HG03457 (cell line): ENCODE measurements around the gene GALNTL6.
"Not testable (repeated sequence)": the region's sequence is repeated elsewhere in the genome, so short reads cannot be mapped to it uniquely, and the experiment has no call there.

ENCODE experiments used
- ATAC-seq: cut with Tn5 transposase; IDR thresholded peaks from one replicate; pipeline ENCODE4 v1.9.1; 2021; ENCODE audit warnings: moderate number of reproducible peaks; ENCODE audit not compliant: unreplicated experiment

The GALNTL6 gene

DNA sequence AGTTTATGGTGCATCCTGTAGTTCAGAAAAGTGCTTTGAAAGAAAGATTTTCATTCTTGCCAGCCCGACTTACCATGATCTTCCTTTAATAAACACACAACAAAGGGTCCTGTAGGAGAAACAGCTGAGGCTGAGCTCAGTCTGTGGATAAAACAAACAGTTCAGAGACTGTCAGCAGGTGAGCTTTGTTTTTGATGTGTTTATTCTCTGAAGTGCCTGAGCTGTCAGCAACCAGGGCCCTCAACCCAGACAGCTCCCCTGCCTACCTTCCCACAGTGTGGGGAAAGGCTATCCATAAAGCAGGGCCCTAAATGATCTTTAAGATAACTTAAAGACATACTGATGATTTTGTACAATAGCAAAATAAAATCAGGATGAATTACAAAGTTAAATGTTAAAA is 896.2 kb downstream of the GALNTL6 start:
- no peak for ATAC-seq

DNA sequence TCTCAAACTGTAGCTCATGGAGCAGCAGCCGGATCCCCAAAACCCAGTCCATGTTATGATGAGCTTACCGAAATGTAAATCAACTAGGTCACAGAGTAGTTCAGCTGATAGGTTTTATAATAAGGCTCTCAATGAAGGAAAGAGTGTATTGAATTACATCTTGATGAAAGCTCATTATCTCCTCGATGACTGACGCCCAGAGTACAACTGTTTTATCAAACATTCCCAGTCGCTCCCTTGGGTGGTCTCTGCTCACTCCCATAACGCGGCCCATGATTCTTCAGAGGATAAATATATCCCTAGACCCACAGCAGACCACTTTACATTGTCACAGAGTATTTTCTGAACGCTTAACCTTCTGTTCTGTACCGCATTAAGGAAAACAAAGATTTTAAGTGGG is 903.1 kb downstream of the GALNTL6 start:
- ATAC-seq = no peak

DNA sequence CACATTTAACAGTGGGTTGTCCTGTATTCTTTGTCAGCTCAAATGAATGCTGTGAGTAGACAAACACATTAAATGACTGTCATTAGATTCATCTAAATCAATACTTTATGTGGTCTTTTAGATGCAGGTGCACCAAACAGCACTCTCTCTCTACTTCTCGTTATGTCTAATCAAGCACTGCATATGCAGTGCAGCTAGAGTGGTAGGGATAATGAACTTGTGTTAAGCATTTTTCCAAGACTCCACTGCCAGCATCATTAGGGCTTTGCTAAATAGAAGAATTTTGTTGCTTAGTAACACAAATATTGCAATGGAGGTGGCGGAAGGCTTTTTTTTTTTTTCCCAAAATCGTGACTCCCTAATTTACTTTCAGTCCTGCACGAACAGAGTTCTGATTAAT is 908.5 kb downstream of the GALNTL6 start:
- no peak for ATAC-seq

DNA sequence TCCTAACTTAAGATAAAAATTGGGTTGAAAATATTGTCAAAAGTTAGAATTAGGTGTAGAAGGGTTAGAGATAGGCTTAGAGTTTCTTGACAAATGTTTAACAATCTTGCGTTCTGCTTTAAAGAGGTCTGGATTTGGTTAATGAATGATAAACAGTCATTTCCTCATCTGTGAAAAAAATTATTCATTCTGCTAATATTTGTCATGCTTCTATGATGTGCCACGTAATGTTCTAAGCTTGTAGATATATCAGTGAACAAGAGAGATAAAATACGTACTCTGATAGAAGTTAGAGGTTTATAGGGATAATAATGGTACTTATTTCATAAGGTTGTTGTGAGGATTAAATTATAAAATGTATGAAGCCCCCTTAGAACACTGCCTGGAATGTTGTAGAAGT is 912.4 kb downstream of the GALNTL6 start:
- no peak for ATAC-seq

DNA sequence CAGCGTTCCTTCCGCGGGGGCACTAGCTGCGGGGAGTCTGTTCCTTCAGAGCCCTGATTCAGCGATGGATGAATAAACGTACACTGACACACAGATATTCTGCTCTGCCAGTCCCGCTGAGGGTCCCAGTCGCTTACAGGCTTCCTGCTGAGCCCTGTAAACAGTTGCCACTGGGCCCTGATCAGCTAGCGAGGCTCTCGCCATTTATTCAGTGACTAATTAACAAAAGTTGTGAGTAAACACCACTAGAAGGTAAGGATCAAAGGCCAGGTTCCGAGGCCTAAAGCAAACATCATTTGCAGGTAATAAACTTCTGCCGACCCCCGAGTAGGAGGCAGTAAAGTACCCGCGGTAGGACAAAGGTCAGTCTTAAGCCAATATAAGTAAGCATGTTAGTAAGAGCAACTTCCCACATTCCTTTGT is 912.8 kb downstream of the GALNTL6 start:
- ATAC-seq = no peak

DNA sequence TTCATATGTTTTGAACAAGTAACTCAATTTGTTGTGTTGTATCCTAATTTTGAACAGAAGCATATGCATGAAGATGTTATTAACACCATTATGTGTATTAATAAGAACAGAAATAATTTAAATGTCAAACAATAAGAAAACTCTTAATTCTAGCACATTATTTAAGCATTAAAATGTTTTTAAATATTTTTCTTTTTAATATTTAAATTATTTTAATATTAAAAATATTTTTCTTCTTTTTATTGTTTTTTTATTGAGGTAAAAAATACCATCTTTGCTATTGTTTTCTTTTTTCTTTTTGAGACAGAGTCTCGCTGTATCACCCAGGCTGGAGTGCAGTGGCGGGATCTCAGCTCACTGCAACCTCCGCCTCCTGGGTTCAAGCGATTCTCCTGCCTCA is 914.4 kb downstream of the GALNTL6 start:
- no peak for ATAC-seq

DNA sequence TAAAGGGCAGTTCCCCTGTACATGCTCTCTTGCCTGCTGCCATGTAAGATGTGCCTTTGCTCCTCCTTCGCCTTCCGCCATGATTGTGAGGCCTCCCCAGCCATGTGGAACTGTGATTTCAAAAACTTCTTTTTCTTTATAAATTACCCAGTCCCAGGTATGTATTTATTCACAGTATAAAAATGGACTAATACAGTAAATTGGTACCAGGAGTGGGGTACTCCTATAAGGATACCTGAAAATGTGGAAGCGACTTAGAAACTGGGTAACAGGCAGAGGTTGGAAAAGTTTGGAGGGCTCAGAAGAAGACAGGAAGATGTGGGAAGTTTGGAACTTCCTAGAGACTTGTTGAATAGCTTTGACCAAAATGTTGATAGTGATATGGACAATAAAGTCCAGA is 920.4 kb downstream of the GALNTL6 start:
- not testable (repeated sequence) for ATAC-seq

DNA sequence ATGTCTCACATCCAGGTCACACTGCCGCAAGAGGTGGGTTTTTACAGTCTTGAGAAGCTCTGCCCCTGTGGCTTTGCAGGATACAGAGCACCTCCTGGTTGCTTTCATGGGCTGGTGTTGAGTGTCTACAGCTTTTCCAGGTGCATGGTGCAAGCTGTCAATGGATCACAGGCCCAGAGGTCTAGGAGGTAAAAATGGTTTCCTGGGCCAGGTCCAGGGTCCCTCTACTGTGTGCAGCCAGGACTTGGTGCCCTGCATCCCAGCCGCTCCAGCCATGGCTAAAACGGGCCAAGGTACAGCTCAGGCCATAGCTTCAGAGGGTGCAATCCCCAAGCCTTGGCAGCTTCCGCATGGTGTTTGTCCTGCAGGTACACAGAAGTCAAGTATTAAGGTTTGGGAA is 921.4 kb downstream of the GALNTL6 start:
- no peak for ATAC-seq

DNA sequence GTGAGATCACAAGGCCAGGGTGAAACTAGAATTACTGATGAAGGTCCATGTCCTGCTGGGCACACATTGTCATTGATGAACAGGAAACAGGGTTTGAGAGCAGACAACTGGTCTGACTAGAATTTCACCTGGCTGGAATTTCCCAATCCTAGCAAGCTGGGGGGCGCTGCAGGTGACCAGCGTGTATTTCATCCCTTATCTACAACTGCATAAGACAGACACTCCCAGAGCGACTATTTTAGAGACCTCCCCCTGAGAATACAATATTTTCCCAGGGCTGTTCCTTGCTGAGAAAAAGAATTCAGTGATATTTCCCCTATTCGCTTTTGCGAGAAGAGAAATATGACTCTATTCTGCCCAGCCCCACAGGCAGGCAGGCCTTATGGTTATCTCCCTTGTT is 922.8 kb downstream of the GALNTL6 start:
- ATAC-seq = no peak

DNA sequence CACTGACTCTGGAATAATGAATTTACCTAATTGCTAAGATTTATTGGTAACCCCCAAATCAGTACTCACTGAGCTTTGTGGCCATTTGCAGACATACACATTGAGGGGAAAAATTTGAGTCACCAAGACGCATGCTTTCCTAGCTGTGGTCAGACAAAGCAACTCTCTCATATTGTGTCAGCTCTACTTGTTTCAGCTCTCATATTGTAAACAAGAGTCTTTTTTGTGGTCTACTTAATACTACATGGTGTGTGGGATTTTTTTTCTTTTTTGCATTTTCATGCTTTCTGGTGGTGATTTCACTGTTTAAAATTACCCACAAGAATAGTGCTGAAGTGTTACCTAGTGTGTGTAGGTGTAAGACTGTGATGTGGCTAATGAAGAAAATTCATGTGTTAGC is 927.2 kb downstream of the GALNTL6 start:
- ATAC-seq = peak; percentile 97

DNA sequence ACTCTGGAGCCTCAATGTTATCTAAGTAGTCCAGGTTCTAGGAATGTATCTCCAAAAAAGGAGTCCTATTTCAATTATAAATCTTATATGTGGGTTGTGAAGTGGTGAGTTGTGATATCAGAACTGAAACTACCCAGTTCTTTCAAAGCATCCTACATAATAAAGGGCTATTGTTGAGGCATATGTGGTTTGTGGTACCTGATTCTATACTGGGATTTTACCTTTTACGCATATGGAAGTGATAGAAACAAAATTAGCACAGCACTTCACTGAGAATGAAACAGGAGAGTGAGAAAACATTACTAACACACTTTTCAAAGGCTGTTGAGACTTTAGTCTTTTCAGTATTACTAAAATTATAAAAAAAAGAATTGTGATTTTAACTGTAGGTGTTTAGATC is 937.7 kb downstream of the GALNTL6 start:
- peak; percentile 98 for ATAC-seq

DNA sequence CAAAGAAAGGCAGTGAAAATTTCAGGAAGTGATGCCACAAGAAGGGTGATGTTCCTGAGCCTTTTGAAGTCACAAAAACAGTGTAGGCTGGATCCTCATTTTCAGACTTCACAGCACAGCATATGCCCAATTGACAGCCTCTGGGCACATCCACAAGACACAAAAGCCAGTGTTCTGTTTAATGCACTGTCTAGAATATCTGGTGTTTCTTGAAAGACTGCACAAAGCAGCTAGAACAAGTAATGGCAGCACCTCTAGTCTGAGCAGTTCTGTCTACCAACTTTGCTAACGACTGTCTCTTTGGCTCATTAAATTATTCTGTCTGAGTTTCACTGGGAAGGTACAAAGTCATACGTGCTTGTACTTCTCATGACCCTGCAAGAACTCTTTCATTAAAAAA is 938.3 kb downstream of the GALNTL6 start:
- no peak for ATAC-seq

DNA sequence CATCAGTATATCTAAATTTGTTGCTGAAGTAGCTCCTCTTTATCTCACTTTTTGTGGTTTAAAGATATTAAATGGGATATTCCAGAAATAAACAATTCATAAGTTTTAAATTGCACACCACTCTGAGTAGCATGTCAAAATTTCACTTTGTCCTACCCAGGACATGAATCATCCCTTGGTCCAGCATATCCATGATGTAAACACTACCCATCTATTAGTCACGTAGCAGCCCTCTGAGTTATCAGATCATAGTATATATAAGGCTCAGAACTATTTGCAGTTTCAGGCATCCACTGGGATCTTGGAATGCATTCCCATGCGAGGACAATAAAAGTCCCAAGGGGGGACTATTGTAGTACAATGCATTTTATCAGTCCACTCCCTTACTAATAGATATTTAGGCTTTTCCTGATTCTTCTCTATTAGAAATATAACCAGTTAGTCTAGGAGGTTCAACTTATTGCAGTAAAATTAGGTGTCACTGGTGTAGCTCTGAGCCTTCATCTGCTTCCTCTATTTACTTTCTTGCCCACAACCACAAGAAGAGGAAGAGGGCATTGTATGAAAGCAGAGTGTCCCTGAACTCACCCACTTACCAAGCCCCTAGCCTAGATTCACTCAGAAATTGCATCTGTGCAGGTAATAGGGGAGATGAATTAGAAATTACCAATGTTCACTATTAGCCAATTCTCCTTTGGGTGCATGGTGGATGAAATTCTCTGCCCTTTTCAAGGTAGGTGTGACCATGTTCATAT is 945.6 kb downstream of the GALNTL6 start:
- ATAC-seq = no peak

DNA sequence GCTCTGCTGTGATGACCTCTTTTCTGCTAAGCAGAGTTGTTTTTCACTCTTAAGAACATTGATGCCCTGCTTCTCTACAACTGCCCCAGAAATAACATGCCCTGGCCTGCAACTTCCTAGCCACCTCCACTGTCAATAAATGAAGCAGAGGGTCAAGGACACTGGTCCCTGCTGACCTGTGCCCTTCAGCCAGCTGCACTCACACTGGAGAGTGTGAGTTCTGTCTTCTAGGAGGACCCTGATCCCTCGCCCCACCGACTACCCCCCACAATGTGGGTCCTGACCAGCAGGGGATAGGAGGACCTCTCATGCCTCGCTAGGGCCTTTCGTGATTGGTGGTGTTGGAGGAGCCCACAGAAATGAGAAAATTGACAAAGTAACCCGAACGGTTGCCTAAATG is 947.3 kb downstream of the GALNTL6 start:
- no peak for ATAC-seq

DNA sequence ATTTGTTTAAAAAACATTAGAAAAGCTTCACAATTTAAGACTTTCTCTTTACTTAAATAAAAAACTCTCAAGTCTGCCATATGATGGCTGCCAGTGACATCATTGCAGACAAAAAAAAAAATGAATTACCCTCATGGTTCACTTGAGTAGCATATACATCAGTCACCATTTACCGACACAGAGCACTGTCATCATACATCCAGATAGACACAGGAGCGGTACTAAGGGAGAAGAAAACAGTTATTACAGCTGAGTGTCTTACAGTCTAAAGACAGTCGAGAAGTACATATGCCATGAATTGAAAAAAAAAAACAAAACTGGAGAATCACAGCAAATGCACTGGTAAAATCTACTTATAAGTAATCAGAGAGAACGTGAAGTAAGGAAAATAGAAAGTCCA is 949.7 kb downstream of the GALNTL6 start:
- no peak for ATAC-seq

DNA sequence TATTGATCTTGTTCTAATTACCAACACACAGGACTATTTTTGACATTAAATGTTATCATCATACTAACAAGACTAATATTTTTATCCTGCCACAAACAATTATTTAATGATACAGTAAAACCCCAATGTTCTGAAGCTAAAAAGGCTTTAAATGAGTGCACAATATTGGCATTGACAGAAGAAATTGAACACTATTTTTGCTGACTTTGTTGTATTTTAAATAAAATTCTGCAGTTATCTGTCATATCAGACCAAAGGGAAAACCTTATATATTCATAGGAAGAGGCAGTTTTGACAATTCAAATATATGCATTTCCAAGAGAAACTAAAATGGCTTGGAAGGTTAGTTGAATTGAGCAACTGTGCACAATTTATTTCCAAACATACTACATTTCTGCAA is 957.6 kb downstream of the GALNTL6 start:
- no peak for ATAC-seq

DNA sequence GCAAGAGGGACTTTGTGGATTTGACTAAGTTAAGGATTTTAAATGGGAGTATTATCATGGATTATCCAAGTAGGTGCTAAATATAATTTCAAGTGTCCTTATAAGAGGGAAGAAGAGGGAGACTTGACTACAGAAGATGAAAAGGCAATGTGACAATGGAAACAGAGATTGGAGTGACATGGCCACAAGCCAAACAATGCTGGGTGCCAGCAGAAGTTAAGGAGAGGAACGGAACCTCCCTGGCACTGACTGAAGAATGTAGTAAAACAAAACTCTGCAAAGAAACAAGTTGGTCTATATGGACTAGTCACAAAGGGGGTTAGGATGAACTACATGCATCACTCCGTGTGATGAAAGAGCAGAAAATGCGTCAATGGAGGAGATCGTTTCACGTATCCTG is 959.6 kb downstream of the GALNTL6 start:
- no peak for ATAC-seq

DNA sequence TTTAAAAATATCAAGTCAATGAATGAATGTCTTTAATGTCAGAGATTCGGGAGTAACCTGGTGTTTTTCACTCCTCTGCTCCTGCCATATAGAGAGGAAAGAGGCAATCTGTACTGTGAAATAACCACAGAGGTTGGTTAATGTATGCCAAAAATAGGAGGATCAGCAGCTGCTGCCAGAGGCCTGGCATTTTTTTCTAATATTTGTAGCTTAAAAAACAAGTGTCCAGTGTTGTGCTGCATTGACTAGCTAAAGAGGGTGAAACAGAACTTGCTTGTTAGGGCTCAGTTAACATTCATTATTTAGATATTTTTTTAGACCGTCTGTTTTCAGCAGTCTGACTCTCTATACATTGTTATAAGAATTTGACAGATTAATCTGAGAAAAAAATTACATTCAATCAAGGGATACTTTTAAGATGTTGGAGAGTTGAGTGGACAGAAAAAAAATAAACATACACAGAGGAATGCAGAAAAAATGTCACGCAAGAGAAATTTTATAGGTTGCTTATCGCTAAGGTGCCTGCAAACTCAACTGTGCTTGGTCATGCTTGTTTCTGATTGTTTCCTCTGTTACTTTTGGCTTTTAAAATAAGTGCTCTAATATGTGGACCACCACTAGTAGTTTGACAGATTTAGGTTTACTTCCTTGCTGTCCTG is 963.1 kb downstream of the GALNTL6 start:
- ATAC-seq = no peak

DNA sequence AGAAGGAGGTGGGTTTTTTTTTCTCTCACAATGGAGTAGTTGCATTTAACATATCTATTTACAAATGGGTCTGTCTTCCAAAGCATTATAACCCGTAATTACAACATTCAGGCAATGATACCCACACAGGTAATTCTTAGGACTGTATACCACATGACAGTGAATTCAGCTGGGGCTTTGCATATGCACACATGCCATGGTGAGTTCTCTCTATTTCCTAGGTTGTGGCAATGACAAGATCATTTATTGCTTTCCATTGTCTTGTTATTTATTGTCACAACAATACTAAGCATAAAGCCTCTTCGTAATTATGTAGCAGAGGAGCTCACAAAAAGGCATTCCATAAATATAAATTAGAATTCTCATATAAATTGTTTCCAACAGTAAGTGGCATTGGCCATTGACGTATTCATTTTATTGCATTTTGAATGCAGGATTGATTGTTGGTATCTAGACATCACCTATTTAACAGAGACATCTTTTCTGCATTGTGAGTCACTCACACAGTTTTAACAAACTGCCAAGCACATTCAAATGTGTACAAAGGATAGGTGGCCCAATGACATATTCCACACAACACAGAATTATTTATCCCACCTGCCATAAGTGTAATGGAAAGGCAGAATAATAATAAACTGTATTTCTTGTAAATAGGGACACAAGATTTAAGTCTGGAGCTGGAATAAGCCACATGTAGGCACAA is 964.7 kb downstream of the GALNTL6 start:
- no peak for ATAC-seq

DNA sequence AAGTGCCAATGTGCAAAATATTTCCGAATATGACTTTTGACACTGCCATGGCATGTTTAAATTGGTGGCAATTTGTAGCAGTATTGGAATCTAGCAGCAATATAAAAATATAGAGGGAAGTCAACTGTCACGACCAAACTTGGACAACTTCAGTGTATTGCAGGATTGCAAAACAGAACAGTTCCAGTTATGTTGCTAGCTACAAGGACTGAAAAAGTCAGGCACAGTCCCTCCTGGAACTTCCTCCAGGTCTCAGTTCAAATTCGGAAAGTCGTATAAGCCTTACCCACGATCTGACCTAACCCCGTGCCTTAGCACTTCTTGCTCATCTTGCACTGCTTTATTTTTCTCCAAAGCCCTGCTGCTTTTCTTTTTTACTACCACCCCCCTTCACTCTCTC is 965.4 kb downstream of the GALNTL6 start:
- ATAC-seq = no peak

DNA sequence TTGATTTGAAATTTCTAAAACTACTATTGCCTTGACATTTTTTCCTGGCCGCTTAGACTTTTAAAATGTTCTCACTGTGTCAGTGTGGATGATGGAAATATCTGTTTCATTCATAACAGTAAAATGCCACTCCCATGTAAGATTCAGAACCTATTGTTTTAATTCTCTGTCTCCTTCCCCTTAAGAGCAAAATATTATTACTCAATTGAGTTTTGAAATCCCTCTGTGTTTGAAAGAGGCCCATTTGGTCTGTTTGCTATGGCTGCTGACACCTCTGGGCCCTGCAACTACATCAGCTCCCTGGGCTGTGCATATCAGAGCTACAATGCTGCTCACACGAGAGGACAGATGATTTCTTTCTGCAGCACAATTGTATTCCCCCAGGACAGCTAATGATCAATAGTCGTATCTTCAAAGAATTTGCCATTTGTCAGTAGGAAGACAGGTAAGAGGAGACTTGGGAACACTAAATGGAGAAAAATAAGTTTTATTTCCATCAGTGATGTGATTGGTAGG is 967.4 kb downstream of the GALNTL6 start:
- ATAC-seq = no peak

DNA sequence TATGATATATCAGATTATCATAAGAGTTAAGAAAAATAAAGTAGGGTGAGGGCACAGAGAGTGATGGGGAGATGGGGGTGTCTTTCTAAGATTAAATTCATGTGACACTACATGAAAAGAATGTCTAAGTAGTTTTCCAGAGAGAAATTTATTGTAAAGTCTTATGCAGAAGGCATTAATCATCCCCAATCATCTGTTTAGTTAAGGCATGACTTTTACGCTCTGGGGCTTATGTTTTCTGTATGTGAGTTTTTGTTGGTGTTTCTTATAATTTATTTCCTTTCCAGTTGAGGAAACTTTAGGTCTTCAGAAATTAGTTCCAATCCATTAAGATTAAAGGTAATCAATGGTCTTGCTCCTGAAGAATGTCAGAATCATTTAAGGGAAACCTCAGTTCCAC is 972.4 kb downstream of the GALNTL6 start:
- ATAC-seq = no peak
